ENCODE data around the gene ERCC6L.

The ERCC6L gene

DNA sequence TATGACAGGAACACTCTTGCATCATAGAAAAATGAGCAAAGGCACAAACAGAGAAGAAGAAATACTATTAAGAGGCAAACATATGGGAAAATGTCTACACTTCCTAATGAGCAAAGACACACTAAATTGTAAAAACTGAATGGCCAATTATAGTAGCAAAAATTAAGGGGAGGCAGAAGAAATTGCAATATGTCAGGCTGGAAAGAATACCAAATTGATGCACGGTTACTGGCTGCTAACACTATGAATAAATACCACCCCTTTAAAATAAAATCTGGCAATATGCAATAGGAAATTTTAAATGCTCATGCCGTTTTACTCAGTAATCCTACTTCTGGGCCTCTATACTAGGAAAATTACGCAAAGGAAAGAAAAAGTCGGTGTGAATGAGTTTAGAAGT, 73.3 kb downstream of the ERCC6L start:
- DNase-seq, result no peak

DNA sequence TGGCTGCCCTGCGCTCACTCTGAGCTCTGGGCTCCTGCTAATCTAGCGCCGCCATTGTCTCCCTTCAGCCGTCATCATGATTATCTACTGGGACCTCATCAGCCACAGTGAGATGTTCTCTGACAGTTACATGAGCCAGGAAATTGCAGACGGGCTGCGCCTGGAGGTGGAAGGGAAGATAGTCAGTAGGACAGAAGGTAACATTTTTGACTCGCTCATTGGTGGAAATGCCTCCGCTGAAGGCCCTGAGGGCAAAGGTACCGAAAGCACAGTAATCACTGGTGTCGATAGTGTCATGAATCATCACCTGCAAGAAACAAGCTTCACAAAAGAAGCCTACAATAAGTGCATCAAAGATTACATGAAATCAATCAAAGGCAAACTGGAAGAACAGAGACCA, 79.1 kb downstream of the ERCC6L start:
- no peak for DNase-seq

DNA sequence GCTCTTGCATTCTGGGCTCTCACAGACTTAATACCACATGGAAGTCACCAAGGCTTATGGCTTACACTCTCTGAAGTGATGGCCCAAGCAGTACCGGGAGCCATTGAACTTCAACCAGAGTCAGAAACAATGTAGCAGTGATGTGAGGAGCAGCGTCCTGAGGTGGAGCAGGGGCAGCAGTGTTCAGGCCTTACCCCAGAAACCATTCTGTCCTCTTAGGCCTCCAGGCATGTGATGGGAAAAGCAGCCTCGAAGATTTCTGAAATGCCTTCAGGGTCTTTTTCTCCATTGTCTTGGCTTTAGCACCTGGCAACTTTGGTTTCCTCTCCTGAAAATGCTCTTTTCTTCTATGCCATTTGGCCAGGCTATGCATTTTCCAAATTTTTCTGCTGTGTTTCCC, 80.1 kb downstream of the ERCC6L start:
- no peak for DNase-seq
